MCF 10A (cell line): ENCODE measurements around the gene P2RY6. TPM values are rescaled to one million over a fixed set of nuclear protein-coding genes. Genes with fewer than 3 reads are reported as not detected.

Experiments
- BruUV-seq: library from RNA; stranded (reverse); fragments of 400-500 nt; replicated peaks from 2 replicates; lab custom pipeline; 2021; lab: Mats Ljungman, UMichigan
- CTCF ChIA-PET: fragments of 300-600 bp; sonication (Branson Sonifier 250); formaldehyde crosslinking; extraction: SDS; loops from one replicate; lab custom pipeline; 2021; ENCODE audit warnings: antibody characterized with exemption, inconsistent platforms; lab: Yijun Ruan, JAX
- POLR2A ChIA-PET: fragments of 300-600, 350-650 bp; sonication (Branson Sonifier 250); formaldehyde crosslinking; extraction: SDS; loops from one replicate; lab custom pipeline; 2020; ENCODE audit warnings: antibody characterized with exemption, inconsistent platforms; lab: Yijun Ruan, JAX
- DNase-seq: peaks from one replicate; pipeline ENCODE4 v3.0.0-alpha.2; 2018; ENCODE audit not compliant: unreplicated experiment
- H3K27ac Mint-ChIP-seq: one replicate; pipeline ENCODE4 v1.8.0; 2022; ENCODE audit warnings: mild to moderate bottlenecking, low read depth, mixed read lengths; ENCODE audit not compliant: unreplicated experiment
- H3K27me3 Mint-ChIP-seq: one replicate; pipeline ENCODE4 v1.8.0; 2022; ENCODE audit warnings: mixed read lengths; ENCODE audit not compliant: insufficient read depth, unreplicated experiment
- H3K36me3 Mint-ChIP-seq: one replicate; pipeline ENCODE4 v1.8.0; 2022; ENCODE audit warnings: mild to moderate bottlenecking, moderate library complexity, mixed read lengths; ENCODE audit not compliant: insufficient read depth, unreplicated experiment
- H3K4me1 Mint-ChIP-seq: one replicate; pipeline ENCODE4 v1.8.0; 2022; ENCODE audit warnings: mixed read lengths; ENCODE audit not compliant: insufficient read depth, unreplicated experiment
- H3K4me3 Mint-ChIP-seq: one replicate; pipeline ENCODE4 v1.8.0; 2022; ENCODE audit warnings: mild to moderate bottlenecking, moderate library complexity, mixed read lengths; ENCODE audit not compliant: unreplicated experiment
- H3K9me3 Mint-ChIP-seq: one replicate; pipeline ENCODE4 v1.8.0; 2022; ENCODE audit warnings: mixed read lengths; ENCODE audit not compliant: unreplicated experiment
- CTCF ChIP-seq: fragments of 200-600 bp; IDR thresholded peaks from one replicate; pipeline ENCODE4 v1.8.0; 2022; ENCODE audit warnings: antibody characterized with exemption, mild to moderate bottlenecking; ENCODE audit not compliant: unreplicated experiment
- intact Hi-C: fragments of 100-400 bp; cut with micrococcal nuclease; formaldehyde crosslinking; loops from 2 replicates; pipeline ENCODE4 v1.14.1; 2022
- total RNA-seq: library from RNA; stranded (reverse); gene quantifications from 2 replicates; pipeline ENCODE4 v1.2.3, GENCODE V29; 2022

Gene P2RY6
- total RNA-seq, 1 experiment from 2014 or later: not detected

GRCh38 chr11:73239111-73239521 lies 33.0 kb upstream of the P2RY6 start:
- no peaks in the 10 kb centered on the region for H3K9me3 Mint-ChIP-seq
- POLR2A ChIA-PET: interaction anchor here (0.6 to 5.2 kb wide), 2 partner anchors 20 to 54 kb away, joined by 3 to 43 read pairs; no protein-coding TSS in a partner anchor
- CTCF ChIA-PET: interaction anchor here (0.7 to 14.6 kb wide), 5 partner anchors 27 to 1792 kb away, joined by 3 to 238 read pairs (median 4); no protein-coding TSS in a partner anchor

DNA sequence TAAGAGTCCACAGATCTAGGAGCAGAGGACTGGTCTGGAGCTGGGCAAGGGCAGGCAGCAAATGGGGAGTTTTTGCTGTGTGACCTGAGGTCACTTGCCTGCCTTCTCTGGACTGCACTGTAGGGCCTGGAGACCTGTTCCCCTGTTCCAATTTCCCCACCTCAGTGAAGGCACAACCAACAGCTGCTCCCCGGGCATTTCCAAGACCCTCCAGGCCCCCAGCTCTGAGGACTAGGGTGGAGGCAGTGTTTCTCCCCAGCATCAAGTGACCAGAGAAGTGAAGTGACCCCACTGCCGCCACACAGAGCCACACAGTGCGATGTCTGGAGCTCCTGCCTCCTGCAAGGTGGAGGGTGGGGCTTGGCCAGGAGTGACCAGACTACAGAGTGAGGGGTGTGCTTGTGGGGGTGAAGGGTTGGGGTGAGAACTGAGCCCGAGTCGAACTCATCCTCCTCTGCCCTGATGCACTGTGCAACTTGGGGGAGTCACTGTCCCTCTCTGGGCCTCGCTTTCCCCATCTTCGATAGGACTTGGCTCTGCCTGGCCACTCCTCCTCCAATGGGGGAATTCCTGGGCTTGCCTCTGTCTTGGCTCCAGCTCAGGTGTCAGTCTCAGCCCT lies 32.5 kb upstream of the P2RY6 start:
- intact Hi-C loops: loop anchor here (5.0 to 10.0 kb wide), 2 partner anchors 317 to 515 kb away; no protein-coding TSS in a partner anchor
- DNase-seq: no peak
- no peak overlapping the region for H3K4me3 Mint-ChIP-seq
- H3K9me3 Mint-ChIP-seq: no peaks in the 10 kb centered on the region
- no peak overlapping the region for H3K27ac Mint-ChIP-seq
- H3K36me3 Mint-ChIP-seq: peaks cover 4% of the 10 kb centered on the region
- ChIA-PET POLR2A (interaction anchor here (5.2 kb wide), 1 partner anchor 54 kb away, joined by 43 read pairs; no protein-coding TSS in a partner anchor), CTCF (interaction anchor here (0.6 to 14.6 kb wide), 5 partner anchors 27 to 358 kb away, joined by 3 to 238 read pairs (median 4); no protein-coding TSS in a partner anchor)
- no TSS peak for BruUV-seq
- no peak for TF ChIP-seq CTCF
- H3K27me3 Mint-ChIP-seq: peaks cover 2% of the 10 kb centered on the region
- peaks cover 12% of the 10 kb centered on the region for H3K4me1 Mint-ChIP-seq

More at GRCh38 chr11:73239111-73239521, 33.0 kb upstream of the P2RY6 start:
- no TSS peak for BruUV-seq
- DNase-seq: no peak
- Mint-ChIP-seq H3K4me1 (peaks cover 12% of the 10 kb centered on the region), H3K27ac (no peak overlapping the region), H3K27me3 (no peaks in the 10 kb centered on the region), H3K36me3 (peaks cover 4% of the 10 kb centered on the region), H3K4me3 (no peak overlapping the region)
- intact Hi-C loops: no loop called here
- TF ChIP-seq CTCF: no peak

DNA sequence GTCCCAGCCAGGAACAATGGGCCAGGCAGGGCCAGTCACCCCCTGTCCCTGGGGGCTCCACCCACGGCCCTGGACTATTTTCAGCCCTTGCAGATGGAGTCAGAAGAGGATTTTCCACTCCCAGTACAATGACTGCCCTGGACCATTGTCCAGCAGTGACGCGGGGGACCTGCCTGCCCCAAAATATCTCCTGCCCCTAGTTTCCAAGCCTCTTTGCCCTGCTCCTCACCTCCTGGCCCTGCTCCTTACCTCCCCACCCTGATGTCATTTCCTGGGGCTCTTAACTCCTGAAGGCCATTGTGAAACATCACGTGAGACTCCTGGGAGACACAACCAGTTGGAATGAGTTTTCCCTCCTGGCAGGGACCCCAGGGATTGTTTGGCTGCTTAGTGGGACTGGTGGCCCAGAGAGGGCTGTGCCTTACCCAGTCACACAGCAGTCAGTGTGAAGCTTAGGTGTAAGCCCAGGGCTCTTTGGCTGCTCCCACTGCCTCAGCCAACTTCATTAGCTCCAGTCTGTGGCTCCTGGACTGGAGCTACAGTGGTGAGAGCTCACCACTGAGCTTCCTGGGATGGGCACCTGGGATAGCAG lies 31.9 kb upstream of the P2RY6 start:
- no peak for TF ChIP-seq CTCF
- CTCF ChIA-PET: interaction anchor here (0.6 to 14.6 kb wide), 6 partner anchors 28 to 408 kb away, joined by 3 to 238 read pairs (median 4); no protein-coding TSS in a partner anchor
- Mint-ChIP-seq H3K4me3 (no peak overlapping the region), H3K27ac (no peak overlapping the region), H3K9me3 (no peaks in the 10 kb centered on the region), H3K36me3 (peaks cover 2% of the 10 kb centered on the region), H3K4me1 (peaks cover 12% of the 10 kb centered on the region), H3K27me3 (peaks cover 8% of the 10 kb centered on the region)
- peak; percentile 76 for DNase-seq
- intact Hi-C loops: loop anchor here (5.0 to 10.0 kb wide), 2 partner anchors 318 to 515 kb away; no protein-coding TSS in a partner anchor
- POLR2A ChIA-PET: interaction anchor here (5.2 kb wide), 1 partner anchor 55 kb away, joined by 43 read pairs; no protein-coding TSS in a partner anchor
- BruUV-seq: no TSS peak

DNA sequence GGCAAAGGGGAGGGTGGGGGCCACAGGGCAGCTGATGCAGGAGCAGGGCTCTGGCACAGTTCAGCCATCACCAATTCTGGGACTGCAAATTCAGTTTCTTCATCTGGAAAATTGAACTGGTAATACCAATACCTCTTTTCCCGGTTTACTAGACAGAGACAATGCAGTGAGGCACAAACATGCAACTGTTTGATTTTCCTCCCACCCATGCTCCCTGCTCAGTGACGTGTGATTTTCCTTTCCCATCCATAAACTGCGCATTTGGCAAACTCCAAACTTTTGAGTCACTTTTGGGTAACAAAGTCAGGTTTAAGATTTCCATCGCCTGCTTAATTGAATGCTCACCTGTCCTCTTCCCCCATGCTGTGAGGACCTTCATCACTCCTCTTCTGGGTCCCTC lies 30.8 kb upstream of the P2RY6 start:
- DNase-seq: no peak
- intact Hi-C loops: loop anchor here (5.0 to 10.0 kb wide), 2 partner anchors 319 to 516 kb away; no protein-coding TSS in a partner anchor
- CTCF ChIA-PET: interaction anchor here (0.9 to 14.6 kb wide), 6 partner anchors 20 to 410 kb away, joined by 3 to 238 read pairs (median 10); no protein-coding TSS in a partner anchor
- Mint-ChIP-seq H3K9me3 (no peaks in the 10 kb centered on the region), H3K4me1 (peaks cover 12% of the 10 kb centered on the region), H3K27ac (no peak overlapping the region), H3K4me3 (no peak overlapping the region), H3K27me3 (peaks cover 12% of the 10 kb centered on the region), H3K36me3 (no peaks in the 10 kb centered on the region)
- POLR2A ChIA-PET: interaction anchor here (5.2 kb wide), 1 partner anchor 56 kb away, joined by 43 read pairs; no protein-coding TSS in a partner anchor
- no peak for TF ChIP-seq CTCF
- no TSS peak for BruUV-seq
